Measurements from ENCODE around the gene POLRMT.
"Not testable (repeated sequence)": the region's sequence is repeated elsewhere in the genome, so short reads cannot be mapped to it uniquely, and the experiment has no call there.

Gene POLRMT

GRCh38 chr19:633786-634639, 676 bp upstream of the POLRMT start:
- H3K27me3 Mint-ChIP-seq = no peaks in the 10 kb centered on the region
- no peaks in the 10 kb centered on the region for H3K9me3 Mint-ChIP-seq
- peak overlapping the region; percentile 96 for H3K4me3 Mint-ChIP-seq
- no peak for ATAC-seq (ENCODE audit: low read depth)
- peaks cover 9% of the 10 kb centered on the region for H3K36me3 Mint-ChIP-seq
- DNase-seq (ENCODE audit: low spot score in 2 of 2) = no peak
- H3K27ac Mint-ChIP-seq = peak overlapping the region; percentile 89
- peaks cover 16% of the 10 kb centered on the region for H3K4me1 Mint-ChIP-seq

GRCh38 chr19:632579-633067, 714 bp downstream of the POLRMT start:
- Mint-ChIP-seq H3K27ac (peak overlapping the region; percentile 89), H3K36me3 (peaks cover 15% of the 10 kb centered on the region), H3K9me3 (no peaks in the 10 kb centered on the region), H3K4me3 (peak overlapping the region; percentile 96), H3K27me3 (no peaks in the 10 kb centered on the region), H3K4me1 (peaks cover 14% of the 10 kb centered on the region)
- no peak for DNase-seq (ENCODE audit: low spot score in 2 of 2)
- ATAC-seq (ENCODE audit: low read depth) = no peak

- Mint-ChIP-seq H3K9me3 (no peaks in the 10 kb centered on the region), H3K4me3 (no peak overlapping the region), H3K4me1 (peaks cover 8% of the 10 kb centered on the region), H3K27ac (no peak overlapping the region), H3K27me3 (no peaks in the 10 kb centered on the region), H3K36me3 (peaks cover 20% of the 10 kb centered on the region)
- ATAC-seq (ENCODE audit: low read depth) (no peak), DNase-seq (ENCODE audit: low spot score in 2 of 2) (no peak)
These were observed 3.2 kb downstream of the POLRMT start for GRCh38 chr19:629961-630714.

- H3K4me3 Mint-ChIP-seq; ATAC-seq (ENCODE audit: low read depth); H3K27me3 Mint-ChIP-seq; DNase-seq (ENCODE audit: low spot score in 2 of 2); H3K27ac Mint-ChIP-seq; H3K9me3 Mint-ChIP-seq; H3K4me1 Mint-ChIP-seq: not testable (repeated sequence)
- peaks cover 20% of the 10 kb centered on the region for H3K36me3 Mint-ChIP-seq
These were observed 3.8 kb downstream of the POLRMT start for GRCh38 chr19:629515-629914.

GRCh38 chr19:628168-628567, 5.2 kb downstream of the POLRMT start:
- no peak for ATAC-seq (ENCODE audit: low read depth)
- peaks cover 4% of the 10 kb centered on the region for H3K4me1 Mint-ChIP-seq
- DNase-seq (ENCODE audit: low spot score in 2 of 2) = no peak
- no peak overlapping the region for H3K27ac Mint-ChIP-seq
- no peaks in the 10 kb centered on the region for H3K9me3 Mint-ChIP-seq
- no peak overlapping the region for H3K4me3 Mint-ChIP-seq
- peaks cover 20% of the 10 kb centered on the region for H3K36me3 Mint-ChIP-seq
- no peaks in the 10 kb centered on the region for H3K27me3 Mint-ChIP-seq

GRCh38 chr19:626566-626965, 6.8 kb downstream of the POLRMT start:
- H3K9me3 Mint-ChIP-seq; H3K4me1 Mint-ChIP-seq; H3K27me3 Mint-ChIP-seq; H3K4me3 Mint-ChIP-seq; H3K27ac Mint-ChIP-seq; DNase-seq (ENCODE audit: low spot score in 2 of 2); ATAC-seq (ENCODE audit: low read depth): not testable (repeated sequence)
- H3K36me3 Mint-ChIP-seq = peaks cover 22% of the 10 kb centered on the region

GRCh38 chr19:625257-625656, 8.1 kb downstream of the POLRMT start:
- H3K27ac Mint-ChIP-seq = no peak overlapping the region
- no peak for DNase-seq (ENCODE audit: low spot score in 2 of 2)
- peaks cover 22% of the 10 kb centered on the region for H3K36me3 Mint-ChIP-seq
- no peak overlapping the region for H3K4me3 Mint-ChIP-seq
- H3K4me1 Mint-ChIP-seq = peaks cover 2% of the 10 kb centered on the region
- no peaks in the 10 kb centered on the region for H3K27me3 Mint-ChIP-seq
- no peak for ATAC-seq (ENCODE audit: low read depth)
- no peaks in the 10 kb centered on the region for H3K9me3 Mint-ChIP-seq

- H3K27ac Mint-ChIP-seq = no peak overlapping the region
- H3K9me3 Mint-ChIP-seq = no peaks in the 10 kb centered on the region
- no peak overlapping the region for H3K4me3 Mint-ChIP-seq
- H3K4me1 Mint-ChIP-seq = peaks cover 2% of the 10 kb centered on the region
- no peaks in the 10 kb centered on the region for H3K27me3 Mint-ChIP-seq
- H3K36me3 Mint-ChIP-seq = peaks cover 23% of the 10 kb centered on the region
- ATAC-seq (ENCODE audit: low read depth) (no peak), DNase-seq (ENCODE audit: low spot score in 2 of 2) (no peak)
These were observed 8.8 kb downstream of the POLRMT start for GRCh38 chr19:624433-625109.

GRCh38 chr19:623974-624373, 9.4 kb downstream of the POLRMT start:
- H3K9me3 Mint-ChIP-seq = no peaks in the 10 kb centered on the region
- peaks cover under 1% of the 10 kb centered on the region for H3K4me1 Mint-ChIP-seq
- no peak overlapping the region for H3K27ac Mint-ChIP-seq
- no peaks in the 10 kb centered on the region for H3K27me3 Mint-ChIP-seq
- no peak for ATAC-seq (ENCODE audit: low read depth)
- H3K4me3 Mint-ChIP-seq = no peak overlapping the region
- DNase-seq (ENCODE audit: low spot score in 2 of 2) = no peak
- peaks cover 22% of the 10 kb centered on the region for H3K36me3 Mint-ChIP-seq

GRCh38 chr19:623175-623916, 10.0 kb downstream of the POLRMT start:
- peaks cover 22% of the 10 kb centered on the region for H3K36me3 Mint-ChIP-seq
- no peaks in the 10 kb centered on the region for H3K4me1 Mint-ChIP-seq
- DNase-seq (ENCODE audit: low spot score in 2 of 2) = no peak
- no peaks in the 10 kb centered on the region for H3K27me3 Mint-ChIP-seq
- no peak overlapping the region for H3K4me3 Mint-ChIP-seq
- H3K9me3 Mint-ChIP-seq = no peaks in the 10 kb centered on the region
- no peak overlapping the region for H3K27ac Mint-ChIP-seq
- ATAC-seq (ENCODE audit: low read depth) = no peak

- Mint-ChIP-seq H3K27ac (no peak overlapping the region), H3K4me1 (no peaks in the 10 kb centered on the region), H3K4me3 (no peak overlapping the region), H3K27me3 (no peaks in the 10 kb centered on the region), H3K36me3 (peaks cover 20% of the 10 kb centered on the region), H3K9me3 (no peaks in the 10 kb centered on the region)
- ATAC-seq (ENCODE audit: low read depth) = no peak
- no peak for DNase-seq (ENCODE audit: low spot score in 2 of 2)
These were observed 10.7 kb downstream of the POLRMT start for GRCh38 chr19:622666-623065.

GRCh38 chr19:621819-622218, 11.5 kb downstream of the POLRMT start:
- Mint-ChIP-seq H3K36me3 (peaks cover 21% of the 10 kb centered on the region), H3K9me3 (no peaks in the 10 kb centered on the region), H3K27ac (no peak overlapping the region), H3K27me3 (no peaks in the 10 kb centered on the region), H3K4me3 (no peak overlapping the region), H3K4me1 (peaks cover 3% of the 10 kb centered on the region)
- ATAC-seq (ENCODE audit: low read depth) (no peak), DNase-seq (ENCODE audit: low spot score in 2 of 2) (no peak)

- not testable (repeated sequence) for H3K4me3 Mint-ChIP-seq; H3K27ac Mint-ChIP-seq; H3K9me3 Mint-ChIP-seq; ATAC-seq (ENCODE audit: low read depth); H3K4me1 Mint-ChIP-seq; DNase-seq (ENCODE audit: low spot score in 2 of 2); H3K27me3 Mint-ChIP-seq
- peaks cover 20% of the 10 kb centered on the region for H3K36me3 Mint-ChIP-seq
These were observed 12.1 kb downstream of the POLRMT start for GRCh38 chr19:621191-621590.
